ENCODE results near the gene CCDC138. TPM values are rescaled to one million over a fixed set of nuclear protein-coding genes. Genes with fewer than 3 reads are reported as not detected.

Gene CCDC138
- total RNA-seq, 4 donors from 2014 or later: 5.9 to 8.7 (median 6.5) TPM

GRCh38 chr2:108889907-108890306 lies 103.3 kb downstream of the CCDC138 start:
- Histone ChIP-seq H3K27me3 (no peaks in the 10 kb centered on the region), H3K27ac (no peak overlapping the region), H3K4me1 (no peaks in the 10 kb centered on the region), H3K36me3 (no peaks in the 10 kb centered on the region), H3K9me3 (peaks cover 0 to 51% (median 5%) of the 10 kb centered on the region in 4 donors), H3K4me3 (no peak overlapping the region)
- TF ChIP-seq POLR2A (IDR thresholded peaks at IDR 0.05) (no peak), EP300 (IDR thresholded peaks at IDR 0.05) (no peak), CTCF (IDR thresholded peaks at IDR 0.05) (no peak)
- DNase-seq (ENCODE audit: low spot score in 2 of 2): no peak
- 81 to 94% methylated on average over 1 of the region's 1 CpG for WGBS, 2 donors

GRCh38 chr2:108893277-108893676 lies 106.7 kb downstream of the CCDC138 start:
- no peaks in the 10 kb centered on the region for H3K4me1 ChIP-seq
- H3K27ac ChIP-seq: no peak overlapping the region
- H3K27me3 ChIP-seq: no peaks in the 10 kb centered on the region
- H3K4me3 ChIP-seq: no peak overlapping the region
- no peak for DNase-seq (ENCODE audit: low spot score in 2 of 2)
- WGBS, 2 donors: 76 to 87% methylated on average over 1 of the region's 1 CpG
- peaks cover 0 to 31% (median 2%) of the 10 kb centered on the region in 4 donors for H3K9me3 ChIP-seq
- no peaks in the 10 kb centered on the region for H3K36me3 ChIP-seq
- TF ChIP-seq POLR2A (IDR thresholded peaks at IDR 0.05): no peak
- no peak for TF ChIP-seq EP300 (IDR thresholded peaks at IDR 0.05)
- TF ChIP-seq CTCF (IDR thresholded peaks at IDR 0.05): no peak

GRCh38 chr2:108894766-108895165 lies 108.2 kb downstream of the CCDC138 start:
- no peak for TF ChIP-seq EP300 (IDR thresholded peaks at IDR 0.05)
- no peak for TF ChIP-seq CTCF (IDR thresholded peaks at IDR 0.05)
- no peak for TF ChIP-seq POLR2A (IDR thresholded peaks at IDR 0.05)
- DNase-seq (ENCODE audit: low spot score in 2 of 2): no peak
- Histone ChIP-seq H3K27me3 (no peaks in the 10 kb centered on the region), H3K4me1 (no peaks in the 10 kb centered on the region), H3K4me3 (no peak overlapping the region), H3K9me3 (peaks cover 0 to 22% (median 1%) of the 10 kb centered on the region in 4 donors), H3K36me3 (no peaks in the 10 kb centered on the region), H3K27ac (no peak overlapping the region)
- WGBS, 2 donors: 59 to 77% methylated on average over 3 of the region's 3 CpGs

GRCh38 chr2:108895188-108895587 lies 108.6 kb downstream of the CCDC138 start:
- Histone ChIP-seq H3K27me3 (no peaks in the 10 kb centered on the region), H3K4me3 (no peak overlapping the region), H3K27ac (no peak overlapping the region), H3K4me1 (no peaks in the 10 kb centered on the region), H3K9me3 (peaks cover 0 to 22% (median 0%) of the 10 kb centered on the region in 4 donors), H3K36me3 (no peaks in the 10 kb centered on the region)
- WGBS, 2 donors: 69 to 70% methylated on average over 2 of the region's 2 CpGs
- DNase-seq (ENCODE audit: low spot score in 2 of 2): no peak
- TF ChIP-seq CTCF (IDR thresholded peaks at IDR 0.05) (no peak), EP300 (IDR thresholded peaks at IDR 0.05) (no peak), POLR2A (IDR thresholded peaks at IDR 0.05) (no peak)

- Histone ChIP-seq H3K9me3 (peaks cover 0 to 11% (median 3%) of the 10 kb centered on the region in 4 donors), H3K27ac (no peak overlapping the region), H3K4me3 (no peak overlapping the region), H3K27me3 (no peaks in the 10 kb centered on the region), H3K36me3 (no peaks in the 10 kb centered on the region), H3K4me1 (no peaks in the 10 kb centered on the region)
- 91 to 92% methylated on average over 12 to 13 of the region's 13 CpGs for WGBS, 2 donors
- TF ChIP-seq POLR2A (IDR thresholded peaks at IDR 0.05) (no peak), EP300 (IDR thresholded peaks at IDR 0.05) (no peak), CTCF (IDR thresholded peaks at IDR 0.05) (no peak)
- no peak for DNase-seq (ENCODE audit: low spot score in 2 of 2)
Observed at GRCh38 chr2:108896741-108897140, 110.2 kb downstream of the CCDC138 start.
